ENCODE results near the gene CCL8.

Gene CCL8

DNA sequence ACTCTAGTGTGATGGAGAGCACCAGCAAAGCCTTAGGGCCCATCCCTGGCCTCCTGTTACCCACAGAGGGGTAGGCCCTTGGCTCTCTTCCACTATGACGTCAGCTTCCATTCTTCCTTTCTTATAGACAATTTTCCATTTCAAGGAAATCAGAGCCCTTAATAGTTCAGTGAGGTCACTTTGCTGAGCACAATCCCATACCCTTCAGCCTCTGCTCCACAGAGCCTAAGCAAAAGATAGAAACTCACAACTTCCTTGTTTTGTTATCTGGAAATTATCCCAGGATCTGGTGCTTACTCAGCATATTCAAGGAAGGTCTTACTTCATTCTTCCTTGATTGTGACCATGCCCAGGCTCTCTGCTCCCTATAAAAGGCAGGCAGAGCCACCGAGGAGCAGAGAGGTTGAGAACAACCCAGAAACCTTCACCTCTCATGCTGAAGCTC, at the start of gene CCL8:
TSS of gene CCL8 (plus strand) at position 397 of the 445 bp plus-strand sequence. CDS start 67 bp downstream, outside the sequence.
- in situ Hi-C loops (cut with MboI; ENCODE audit: low sequenced_read_pairs), result no loop called here

DNA sequence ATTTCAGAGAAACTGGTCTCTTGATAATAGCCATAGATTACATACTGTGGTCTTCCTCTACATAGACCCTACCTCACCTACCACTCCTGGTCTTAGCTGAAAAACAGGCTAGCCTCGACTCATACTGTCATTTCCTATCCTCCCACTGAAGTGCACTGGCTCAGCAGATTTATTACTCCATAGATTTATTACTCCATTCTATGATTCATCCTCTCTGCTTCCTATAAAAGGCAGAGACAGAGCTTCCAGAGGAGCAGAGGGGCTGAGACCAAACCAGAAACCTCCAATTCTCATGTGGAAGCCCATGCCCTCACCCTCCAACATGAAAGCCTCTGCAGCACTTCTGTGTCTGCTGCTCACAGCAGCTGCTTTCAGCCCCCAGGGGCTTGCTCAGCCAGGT, 49.3 kb upstream of the CCL8 start, which contains the start of gene CCL7:
TSS of gene CCL7 (plus strand) at position 253 of the 400 bp plus-strand sequence. CDS start at position 323, 70 bp downstream.
- in situ Hi-C loops (cut with MboI; ENCODE audit: low sequenced_read_pairs), result loop anchor here (10.0 kb wide), 1 partner anchor 75 kb away; no protein-coding TSS in a partner anchor

DNA sequence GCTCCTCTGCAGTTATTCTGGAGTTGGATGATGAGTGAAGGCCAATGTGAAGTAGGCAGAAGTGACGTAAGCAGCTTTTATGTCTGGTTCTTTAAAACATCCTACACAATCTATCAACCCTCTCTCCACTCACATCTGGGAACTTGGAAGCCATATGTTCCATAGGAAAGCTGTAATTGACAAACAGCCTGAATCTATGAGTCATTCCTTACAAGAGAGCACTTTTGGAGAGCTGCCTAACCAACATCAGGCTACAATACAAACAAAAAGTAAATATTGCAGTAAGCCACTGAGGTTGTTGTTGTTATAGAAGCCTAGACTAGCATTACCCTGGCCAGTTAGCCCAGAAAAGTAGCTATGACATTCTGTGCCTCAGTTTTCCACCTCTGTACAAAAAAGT, 43.4 kb upstream of the CCL8 start:
- in situ Hi-C loops (cut with MboI; ENCODE audit: low sequenced_read_pairs), result loop anchor here (10.0 kb wide), 1 partner anchor 69 kb away; no protein-coding TSS in a partner anchor

DNA sequence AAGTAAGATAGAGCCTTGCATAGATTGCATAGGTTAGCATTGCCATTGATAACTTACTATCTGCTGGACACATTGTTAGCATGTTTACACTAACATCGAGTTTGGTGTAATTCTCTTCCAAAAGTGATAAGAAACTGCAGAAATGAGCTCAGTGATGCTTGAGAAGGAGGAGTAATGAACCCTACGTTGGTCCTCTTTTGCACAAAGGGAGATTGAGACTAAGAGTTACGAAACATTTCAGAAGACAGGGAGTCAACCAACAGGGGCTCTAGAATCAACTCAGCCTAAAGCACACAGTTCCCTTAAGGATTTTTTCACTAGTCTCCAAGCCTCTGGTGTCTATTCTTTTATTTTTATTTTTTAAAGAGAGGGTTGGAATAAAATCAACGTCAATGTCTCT, 42.4 kb upstream of the CCL8 start:
- in situ Hi-C loops (cut with MboI; ENCODE audit: low sequenced_read_pairs), result loop anchor here (10.0 kb wide), 1 partner anchor 68 kb away; no protein-coding TSS in a partner anchor

DNA sequence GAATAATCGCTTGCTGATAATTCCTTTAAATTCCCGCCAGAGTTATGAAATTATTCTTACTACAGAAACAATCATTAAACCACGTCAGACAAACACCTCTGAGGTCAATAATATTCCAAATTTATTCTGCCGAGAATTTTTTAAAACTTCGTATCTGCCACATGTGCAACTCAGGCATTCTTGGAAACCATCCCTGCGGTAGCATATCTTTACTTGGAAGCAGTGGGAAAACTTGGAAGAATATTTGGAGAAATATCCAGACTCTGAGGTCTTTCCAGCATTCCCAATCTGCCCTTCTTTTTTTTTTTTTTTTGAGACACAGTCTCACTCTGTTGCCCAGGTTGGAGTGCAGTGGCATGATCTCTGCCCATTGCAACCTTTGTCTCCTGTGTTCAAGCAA, 35.7 kb upstream of the CCL8 start:
- in situ Hi-C loops (cut with MboI; ENCODE audit: low sequenced_read_pairs), result no loop called here

DNA sequence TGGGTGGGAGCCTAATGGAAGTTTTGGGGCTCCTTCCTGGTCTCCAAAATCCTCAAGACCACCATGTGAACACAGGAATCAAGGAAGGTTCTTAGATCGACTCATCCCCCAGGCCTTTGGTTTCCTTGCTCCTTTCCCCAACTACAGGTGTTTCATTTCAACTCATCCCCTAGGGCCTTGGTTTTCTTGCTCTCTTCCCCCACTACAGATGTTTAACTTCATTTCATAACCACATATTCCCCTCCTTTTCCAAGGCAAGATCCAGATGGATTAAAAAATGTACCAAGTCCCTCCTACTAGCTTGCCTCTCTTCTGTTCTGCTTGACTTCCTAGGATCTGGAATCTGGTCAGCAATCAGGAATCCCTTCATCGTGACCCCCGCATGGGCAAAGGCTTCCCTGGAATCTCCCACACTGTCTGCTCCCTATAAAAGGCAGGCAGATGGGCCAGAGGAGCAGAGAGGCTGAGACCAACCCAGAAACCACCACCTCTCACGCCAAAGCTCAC, 33.9 kb upstream of the CCL8 start, which contains the start of gene CCL11:
TSS of gene CCL11 (plus strand) at position 457 of the 507 bp plus-strand sequence. CDS start 67 bp downstream, outside the sequence.
- in situ Hi-C loops (cut with MboI; ENCODE audit: low sequenced_read_pairs), result no loop called here

DNA sequence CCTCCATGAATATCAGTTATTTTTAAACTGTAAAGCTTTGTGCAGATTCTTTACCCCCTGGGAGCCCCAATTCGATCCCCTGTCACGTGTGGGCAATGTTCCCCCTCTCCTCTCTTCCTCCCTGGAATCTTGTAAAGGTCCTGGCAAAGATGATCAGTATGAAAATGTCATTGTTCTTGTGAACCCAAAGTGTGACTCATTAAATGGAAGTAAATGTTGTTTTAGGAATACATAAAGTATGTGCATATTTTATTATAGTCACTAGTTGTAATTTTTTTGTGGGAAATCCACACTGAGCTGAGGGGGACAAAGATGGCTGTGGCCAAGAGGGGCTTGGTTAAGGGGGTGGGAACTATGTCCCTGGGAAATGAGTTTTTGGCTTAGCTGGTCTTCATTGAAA, 31.4 kb upstream of the CCL8 start:
- in situ Hi-C loops (cut with MboI; ENCODE audit: low sequenced_read_pairs), result no loop called here

DNA sequence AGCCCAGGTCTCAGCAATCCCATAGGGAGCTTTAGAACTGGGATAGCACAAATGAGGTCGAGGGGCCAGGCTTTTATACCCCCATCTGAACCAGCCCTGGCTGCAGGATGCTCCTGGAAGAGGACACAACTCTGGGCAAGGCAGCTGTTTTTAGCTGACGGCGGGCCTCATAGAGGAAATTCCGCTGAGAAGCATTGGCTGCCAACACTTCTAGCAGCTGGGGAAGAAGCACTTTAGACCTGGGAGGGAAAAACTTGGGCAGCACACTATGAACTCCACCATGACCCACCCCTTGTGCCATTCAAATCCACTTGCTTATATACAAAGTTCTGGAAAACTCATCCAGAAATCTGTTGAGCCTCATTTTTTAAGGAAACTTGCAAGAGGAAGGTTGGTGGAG, 28.6 kb upstream of the CCL8 start:
- in situ Hi-C loops (cut with MboI; ENCODE audit: low sequenced_read_pairs), result no loop called here

DNA sequence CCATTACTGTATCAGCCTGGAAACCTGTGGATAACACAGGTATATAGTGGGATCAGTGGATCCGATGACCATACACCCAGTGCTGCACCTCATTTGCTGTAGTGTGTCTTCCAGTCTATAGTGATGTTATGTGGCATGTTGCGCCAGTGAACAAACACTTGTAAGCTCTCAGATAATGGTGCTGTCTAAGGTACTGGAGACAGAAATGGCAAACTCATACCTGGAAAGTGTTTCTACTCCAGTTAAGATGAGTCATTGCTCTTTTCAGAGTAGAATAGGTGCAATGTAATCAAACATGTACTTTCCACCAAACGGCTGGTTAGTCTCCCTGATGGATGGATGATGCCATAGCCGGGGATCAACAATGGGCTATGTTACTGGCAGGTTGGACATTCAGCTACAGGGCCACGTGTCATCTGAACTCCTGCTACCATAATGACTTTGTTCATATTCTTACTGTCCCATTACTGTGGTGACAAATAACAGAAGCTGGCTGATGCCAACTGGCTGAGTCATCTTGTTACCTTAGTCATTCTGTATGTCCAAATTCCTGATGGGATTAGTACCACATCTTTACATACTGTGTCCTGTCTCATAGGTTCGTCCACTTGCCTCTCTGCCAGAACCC, 27.4 kb upstream of the CCL8 start:
- in situ Hi-C loops (cut with MboI; ENCODE audit: low sequenced_read_pairs), result no loop called here

DNA sequence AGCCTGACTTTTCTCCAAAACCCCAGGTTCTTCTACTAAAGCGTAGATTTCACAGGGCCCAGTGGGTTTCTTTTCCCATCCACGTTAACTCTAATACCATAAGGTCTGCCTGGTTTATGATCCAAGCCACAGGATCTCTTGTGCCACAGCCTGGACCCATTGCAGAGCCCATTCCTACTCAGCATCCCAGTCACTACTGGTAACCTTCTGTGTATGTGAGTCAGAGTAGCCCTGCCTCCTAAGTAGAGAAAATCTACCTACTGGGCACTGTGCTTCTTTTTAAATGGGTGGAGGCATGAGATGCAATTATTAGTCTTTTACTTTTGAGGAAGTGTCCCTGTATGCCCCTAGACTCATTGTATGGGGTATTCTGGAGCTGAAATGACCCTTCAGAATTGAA, 20.2 kb upstream of the CCL8 start:
- in situ Hi-C loops (cut with MboI; ENCODE audit: low sequenced_read_pairs), result no loop called here

DNA sequence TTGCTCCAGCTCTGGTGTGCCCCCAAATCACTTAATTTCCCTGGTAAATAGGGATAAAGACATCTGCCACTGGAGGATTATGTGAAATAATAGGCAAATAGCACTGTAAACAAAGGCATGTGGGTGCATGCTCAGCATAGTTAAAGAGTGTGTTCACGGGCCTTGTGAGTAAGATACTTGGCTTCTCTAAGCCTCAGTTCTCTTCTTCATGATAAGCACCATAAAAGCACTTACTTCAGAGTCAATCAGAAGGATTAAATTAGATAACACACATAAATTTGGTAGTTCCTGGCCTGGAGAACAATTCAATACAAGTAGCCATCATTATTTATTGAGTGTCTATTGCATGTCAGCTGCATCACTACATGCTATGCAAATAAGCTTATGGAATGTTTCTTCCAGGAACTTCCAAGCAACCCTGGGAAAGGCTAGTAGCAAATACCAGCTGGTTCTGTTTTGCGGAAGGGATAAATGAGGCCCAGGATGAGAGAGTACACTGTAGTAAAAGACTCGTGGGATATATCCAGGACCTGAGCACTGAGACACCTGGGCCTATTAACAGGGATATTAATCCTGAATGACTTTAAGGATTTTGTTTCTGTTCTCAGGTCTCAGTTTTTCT, 19.2 kb upstream of the CCL8 start:
- in situ Hi-C loops (cut with MboI; ENCODE audit: low sequenced_read_pairs), result no loop called here

DNA sequence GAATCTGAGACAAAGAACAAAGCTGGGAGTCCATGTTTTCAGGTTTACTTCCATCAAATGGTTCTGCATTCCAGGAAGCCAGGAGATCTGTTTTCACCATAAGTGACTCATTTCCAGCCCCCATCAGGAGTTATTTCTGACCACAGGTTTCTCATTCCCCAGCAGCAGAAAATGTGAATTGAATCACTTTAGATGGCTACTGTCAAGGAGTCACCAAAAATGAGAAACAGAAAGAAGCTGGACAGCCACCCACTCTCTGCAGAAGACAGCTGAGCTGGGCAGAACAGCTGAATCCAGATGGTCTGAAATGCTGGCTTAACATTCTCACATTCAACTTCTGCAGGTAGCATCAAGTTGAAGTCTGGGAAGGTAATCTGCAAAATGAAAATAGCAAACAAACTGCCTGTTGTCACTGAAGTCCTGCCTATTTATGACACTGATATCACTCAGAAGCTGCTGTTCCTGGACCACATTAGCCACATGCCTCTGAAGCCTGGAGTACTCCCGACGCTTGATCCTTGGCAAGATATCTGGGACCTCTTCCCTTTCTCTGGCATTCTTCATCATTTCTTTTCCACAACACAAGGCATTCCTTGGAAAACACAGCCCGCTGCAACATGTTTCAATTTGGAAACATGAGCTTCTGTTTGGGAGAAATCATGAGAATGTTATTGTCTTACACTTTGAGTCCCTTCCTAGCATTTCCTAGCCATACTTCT, 18.4 kb upstream of the CCL8 start:
- in situ Hi-C loops (cut with MboI; ENCODE audit: low sequenced_read_pairs), result no loop called here

DNA sequence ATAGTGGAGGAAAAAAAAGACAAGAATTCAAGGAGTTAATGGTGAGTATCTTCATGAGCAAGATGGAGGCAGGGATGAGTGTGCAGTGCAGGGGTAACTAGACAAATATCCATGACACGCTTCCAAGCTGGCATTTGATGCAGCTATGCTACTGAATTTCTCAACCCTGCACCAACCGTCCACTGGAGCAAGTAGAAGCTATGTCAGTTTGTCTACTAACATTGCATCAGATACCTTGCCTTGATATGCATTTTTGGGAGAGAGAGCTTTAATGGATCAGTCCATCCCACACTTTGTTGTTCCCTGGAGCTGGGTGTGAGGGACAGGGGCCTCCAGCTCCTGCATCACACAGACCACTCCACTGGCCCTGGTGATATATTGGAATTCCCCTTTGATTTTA, 17.2 kb upstream of the CCL8 start:
- in situ Hi-C loops (cut with MboI; ENCODE audit: low sequenced_read_pairs), result no loop called here

DNA sequence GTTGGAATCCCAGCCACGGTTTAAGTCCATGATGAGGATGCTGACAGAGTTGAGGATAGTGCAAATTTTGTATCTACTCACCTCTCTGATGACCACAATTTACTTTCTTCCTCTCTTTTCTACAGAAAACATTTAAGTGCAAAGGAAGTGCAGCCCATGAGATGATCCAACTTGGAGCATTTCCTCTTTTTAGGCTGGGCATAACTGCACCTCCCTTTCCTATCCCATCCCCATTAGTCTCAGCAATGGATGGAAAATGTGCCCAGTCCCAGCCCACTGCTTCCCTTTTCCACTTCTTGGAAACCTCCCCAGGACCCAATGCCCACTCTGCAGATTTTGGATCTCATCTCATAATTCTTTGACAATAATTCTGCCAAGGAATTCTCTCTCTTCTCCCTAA, 16.6 kb upstream of the CCL8 start:
- in situ Hi-C loops (cut with MboI; ENCODE audit: low sequenced_read_pairs), result no loop called here

DNA sequence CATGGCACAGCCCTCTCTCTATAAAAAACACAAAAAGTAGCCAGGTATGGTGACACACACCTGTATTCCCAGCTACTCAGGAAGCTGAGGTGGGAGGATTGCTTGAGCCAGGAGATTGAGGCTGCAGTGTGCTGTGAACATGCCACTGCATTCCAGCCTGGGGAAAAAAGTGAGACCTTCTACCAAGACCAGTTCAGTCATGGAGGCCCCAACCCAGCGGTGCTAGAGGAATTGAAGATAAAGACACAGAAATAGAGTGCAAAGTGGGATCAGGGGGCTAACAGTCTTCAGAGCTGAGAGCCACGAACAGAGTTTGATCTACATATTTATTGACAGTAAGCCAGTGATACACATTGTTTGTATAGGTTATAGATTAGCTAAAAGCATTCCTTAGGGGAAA, 15.6 kb upstream of the CCL8 start:
- in situ Hi-C loops (cut with MboI; ENCODE audit: low sequenced_read_pairs), result no loop called here

DNA sequence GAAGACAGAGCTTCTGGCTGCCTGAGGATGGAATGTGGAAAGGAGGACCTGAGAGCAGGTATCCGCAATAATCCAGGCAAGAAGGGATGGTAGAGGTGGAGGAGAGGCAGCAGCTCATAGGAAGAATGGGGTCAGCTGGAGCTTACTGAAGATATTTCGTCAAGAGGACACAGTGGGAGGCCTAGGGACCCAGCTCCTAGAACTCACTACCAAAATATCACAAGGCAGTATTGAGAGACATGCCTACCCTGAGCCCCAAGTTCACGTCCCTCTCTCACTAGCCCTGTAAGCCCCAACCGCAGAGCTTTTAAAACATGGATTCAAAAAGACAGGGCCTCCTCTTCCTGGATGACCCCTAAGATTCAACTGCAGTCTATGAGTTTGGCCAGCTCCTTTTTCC, 14.2 kb upstream of the CCL8 start:
- in situ Hi-C loops (cut with MboI; ENCODE audit: low sequenced_read_pairs), result no loop called here

DNA sequence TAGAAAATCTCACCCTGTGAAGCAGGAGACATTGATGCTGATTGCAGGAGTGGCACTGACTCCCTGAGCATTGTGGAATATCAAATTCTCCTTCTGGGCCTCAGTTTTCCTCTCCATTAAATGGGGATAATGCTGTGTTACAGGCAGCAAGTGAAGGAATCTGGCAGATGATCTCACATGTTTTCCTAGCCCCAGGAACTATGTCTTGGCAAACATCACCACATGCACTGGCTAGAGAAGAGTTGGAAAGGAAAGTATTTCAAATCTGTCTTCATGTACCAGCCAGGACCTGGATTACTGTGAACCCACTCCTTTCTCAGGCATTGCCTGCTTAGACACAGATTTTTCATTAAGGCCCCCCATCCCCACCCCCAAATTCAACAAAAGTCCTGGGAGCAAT, 13.6 kb upstream of the CCL8 start:
- in situ Hi-C loops (cut with MboI; ENCODE audit: low sequenced_read_pairs), result no loop called here

DNA sequence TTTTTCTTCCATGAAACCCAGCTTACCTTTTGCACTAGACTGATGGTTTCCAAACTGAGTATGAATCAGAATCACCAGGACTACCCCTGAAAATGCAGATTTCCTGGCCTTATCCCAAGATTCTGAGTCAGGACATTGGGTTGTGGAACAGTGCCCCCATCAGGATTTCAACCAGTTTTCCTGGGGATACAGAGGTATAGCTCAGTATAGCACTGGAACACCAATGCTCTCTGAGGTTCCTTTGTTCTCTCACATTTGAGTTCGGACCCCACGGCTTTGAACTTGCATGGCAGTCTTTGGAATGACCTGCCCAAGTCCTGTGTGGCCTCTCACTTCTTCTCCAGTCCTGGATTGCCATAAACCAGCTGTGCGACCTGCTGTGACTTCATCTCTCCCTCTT, 12.8 kb upstream of the CCL8 start:
- in situ Hi-C loops (cut with MboI; ENCODE audit: low sequenced_read_pairs), result no loop called here

DNA sequence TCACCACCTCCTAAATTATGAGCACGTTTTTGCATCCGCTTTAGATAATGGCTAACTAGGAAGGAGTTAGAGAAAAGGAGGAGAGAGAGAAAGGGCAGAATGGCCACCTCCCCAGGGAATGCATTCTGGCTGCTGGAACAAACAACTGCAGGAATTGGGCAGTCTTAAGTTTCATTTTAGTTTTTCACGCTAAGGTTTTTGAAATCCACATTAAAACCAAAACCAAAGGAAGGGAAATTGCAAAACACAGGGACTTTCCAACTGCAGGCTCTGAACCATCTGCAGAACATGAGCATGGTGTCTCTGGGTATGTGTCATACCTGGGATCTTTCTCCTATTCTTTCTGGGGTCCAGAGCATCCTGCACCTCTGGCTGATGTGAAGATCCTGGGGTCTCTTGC, 12.1 kb upstream of the CCL8 start:
- in situ Hi-C loops (cut with MboI; ENCODE audit: low sequenced_read_pairs), result no loop called here

DNA sequence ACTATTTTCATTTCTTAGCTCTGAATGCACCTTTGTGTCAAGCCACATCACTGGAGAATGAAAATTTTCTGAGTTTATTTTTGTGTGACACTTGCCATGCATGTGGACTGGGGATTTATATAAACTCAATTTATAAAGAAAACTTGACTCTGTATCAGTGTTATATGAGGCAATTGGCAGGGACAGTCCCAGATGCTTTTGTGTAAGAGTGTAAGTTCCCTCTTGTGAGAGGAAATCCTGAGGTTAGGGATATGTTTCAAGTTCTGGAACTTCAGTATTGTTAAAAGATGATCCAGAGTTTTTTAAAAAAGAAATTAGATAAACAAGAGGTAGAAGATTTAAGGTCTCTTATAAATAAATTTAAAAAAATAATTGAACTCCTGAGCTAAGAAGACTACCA, 10.9 kb upstream of the CCL8 start:
- in situ Hi-C loops (cut with MboI; ENCODE audit: low sequenced_read_pairs), result no loop called here

DNA sequence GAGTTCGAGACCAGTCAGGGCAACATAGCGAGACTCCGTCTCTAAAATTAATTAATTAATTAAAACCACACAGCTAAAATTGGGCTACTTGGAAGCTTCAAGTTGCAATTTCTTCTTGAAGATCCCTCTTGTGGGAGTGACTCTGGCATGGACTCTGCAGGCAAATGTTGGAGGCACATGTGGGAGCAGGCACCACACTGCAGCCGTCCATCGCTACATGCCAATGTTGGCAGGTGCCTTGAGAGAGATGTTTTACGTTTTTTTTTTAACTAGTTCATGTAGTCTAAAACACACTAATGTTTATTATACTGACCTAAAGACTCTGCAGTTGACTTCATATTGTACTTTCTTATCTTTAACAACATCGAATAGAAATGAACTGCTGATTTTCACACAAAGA, 7.9 kb upstream of the CCL8 start:
- in situ Hi-C loops (cut with MboI; ENCODE audit: low sequenced_read_pairs), result no loop called here

DNA sequence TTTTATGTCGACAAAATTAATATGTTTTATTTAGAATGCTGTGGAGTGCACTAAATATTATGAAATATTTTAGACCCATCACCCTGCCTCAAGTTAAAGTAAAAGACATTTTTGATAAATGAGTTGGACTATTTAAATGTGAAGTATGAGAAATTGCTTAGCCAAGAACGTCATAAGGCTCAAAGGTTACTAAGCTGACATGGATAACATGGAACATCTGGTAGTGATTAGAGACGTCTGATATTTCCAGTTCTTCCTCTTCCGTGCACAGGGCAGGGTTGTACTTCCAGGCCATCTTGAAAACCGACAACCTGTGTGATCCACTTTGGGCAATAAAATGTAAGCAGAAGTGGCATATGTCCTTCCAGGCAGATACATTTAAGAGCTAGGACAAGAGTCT, 7.2 kb upstream of the CCL8 start:
- in situ Hi-C loops (cut with MboI; ENCODE audit: low sequenced_read_pairs), result no loop called here
